DOHH2 (cell line): Measurements from ENCODE around the gene PPFIA2.

Source experiments
- H3F3A ChIP-seq: fragments of 200-600 bp; sonication (generic), shearing (Covaris generic); 2 replicates; pipeline ENCODE4 v1.6.0; 2016; ENCODE audit warnings: antibody characterized with exemption, mild to moderate bottlenecking; ENCODE audit not compliant: control insufficient read depth, insufficient read depth
- H3K27ac ChIP-seq: fragments of 200-600 bp; sonication (generic); 2 replicates; pipeline ENCODE4 v1.5.1; 2014; ENCODE audit warnings: low read depth, mild to moderate bottlenecking, low read length, moderate library complexity
- H3K27me3 ChIP-seq: fragments of 200-600 bp; sonication (generic); 2 replicates; pipeline ENCODE4 v1.6.1; 2014; ENCODE audit warnings: mild to moderate bottlenecking, low read length, mixed read lengths; ENCODE audit not compliant: control insufficient read depth
- H3K36me3 ChIP-seq: fragments of 200-600 bp; sonication (generic); 2 replicates; pipeline ENCODE4 v1.6.1; 2014; ENCODE audit warnings: mild to moderate bottlenecking, low read length, moderate library complexity, mixed read lengths; ENCODE audit not compliant: control insufficient read depth
- H3K4me1 ChIP-seq: fragments of 200-600 bp; sonication (generic); 2 replicates; pipeline ENCODE4 v1.6.1; 2014; ENCODE audit warnings: mild to moderate bottlenecking, low read length, mixed read lengths; ENCODE audit not compliant: control insufficient read depth
- H3K4me2 ChIP-seq: fragments of 200-600 bp; sonication (generic); 2 replicates; pipeline ENCODE4 v1.6.0; 2014; ENCODE audit warnings: mild to moderate bottlenecking, low read length, moderate library complexity
- H3K4me3 ChIP-seq: fragments of 200-600 bp; sonication (generic); 2 replicates; pipeline ENCODE4 v1.5.1; 2014; ENCODE audit warnings: mild to moderate bottlenecking, low read length, mixed read lengths
- H3K79me2 ChIP-seq: fragments of 200-600 bp; sonication (generic); 2 replicates; pipeline ENCODE4 v1.6.1; 2014; ENCODE audit warnings: mild to moderate bottlenecking, low read length, mixed read lengths; ENCODE audit not compliant: control insufficient read depth
- H3K9me2 ChIP-seq: fragments of 200-600 bp; sonication (generic); replicated peaks from 2 replicates; pipeline ENCODE4 v1.6.1; 2014; ENCODE audit warnings: mild to moderate bottlenecking, low read length, mixed read lengths; ENCODE audit not compliant: control insufficient read depth
- H3K9me3 ChIP-seq: fragments of 200-600 bp; sonication (generic); 2 replicates; pipeline ENCODE4 v1.6.1; 2014; ENCODE audit warnings: antibody characterized with exemption, low read length, mixed read lengths; ENCODE audit not compliant: control insufficient read depth, insufficient read depth
- H4K20me1 ChIP-seq: fragments of 200-600 bp; sonication (generic); 2 replicates; pipeline ENCODE4 v1.6.0; 2014; ENCODE audit warnings: low read depth, mild to moderate bottlenecking, antibody characterized with exemption, low read length, moderate library complexity; ENCODE audit not compliant: control insufficient read depth, insufficient read depth
- CTCF ChIP-seq: fragments of 200-600 bp; sonication (generic); IDR thresholded peaks from one replicate; pipeline ENCODE4 v1.5.1; 2014; ENCODE audit warnings: antibody characterized with exemption, mild to moderate bottlenecking, low read depth, low read length; ENCODE audit not compliant: poor library complexity, severe bottlenecking
- EZH2phosphoT487 ChIP-seq: fragments of 200-600 bp; sonication (generic); IDR thresholded peaks from 2 replicates; pipeline ENCODE4 v1.6.1; 2017; ENCODE audit warnings: borderline replicate concordance, mild to moderate bottlenecking, antibody characterized with exemption, low read length, moderate library complexity, mixed read lengths

Gene PPFIA2

GRCh38 chr12:81412940-81413339 lies 346.2 kb downstream of the PPFIA2 start:
- no peaks in the 10 kb centered on the region for H4K20me1 ChIP-seq
- no peaks in the 10 kb centered on the region for H3K36me3 ChIP-seq
- no peak overlapping the region for H3K27ac ChIP-seq
- no peaks in the 10 kb centered on the region for H3K79me2 ChIP-seq
- no peak overlapping the region for H3K4me3 ChIP-seq
- H3K9me3 ChIP-seq, result no peaks in the 10 kb centered on the region
- H3K4me2 ChIP-seq, result no peak overlapping the region
- TF ChIP-seq EZH2phosphoT487 (no peak), CTCF (no peak)
- H3K27me3 ChIP-seq, result no peaks in the 10 kb centered on the region
- no peaks in the 10 kb centered on the region for H3F3A ChIP-seq
- no peaks in the 10 kb centered on the region for H3K9me2 ChIP-seq
- no peaks in the 10 kb centered on the region for H3K4me1 ChIP-seq

GRCh38 chr12:81403348-81403747 lies 355.8 kb downstream of the PPFIA2 start:
- H3K4me2 ChIP-seq, result no peak overlapping the region
- no peaks in the 10 kb centered on the region for H3K27me3 ChIP-seq
- no peaks in the 10 kb centered on the region for H3K4me1 ChIP-seq
- H3K4me3 ChIP-seq, result no peak overlapping the region
- no peaks in the 10 kb centered on the region for H4K20me1 ChIP-seq
- TF ChIP-seq EZH2phosphoT487, result no peak
- TF ChIP-seq CTCF, result no peak
- H3K9me2 ChIP-seq, result no peaks in the 10 kb centered on the region
- no peaks in the 10 kb centered on the region for H3F3A ChIP-seq
- no peak overlapping the region for H3K27ac ChIP-seq
- H3K79me2 ChIP-seq, result no peaks in the 10 kb centered on the region
- no peaks in the 10 kb centered on the region for H3K36me3 ChIP-seq
- H3K9me3 ChIP-seq, result no peaks in the 10 kb centered on the region

GRCh38 chr12:81401241-81401640 lies 357.9 kb downstream of the PPFIA2 start:
- no peaks in the 10 kb centered on the region for H3K9me2 ChIP-seq
- no peak overlapping the region for H3K27ac ChIP-seq
- no peak overlapping the region for H3K4me2 ChIP-seq
- H3K4me1 ChIP-seq, result no peaks in the 10 kb centered on the region
- no peaks in the 10 kb centered on the region for H3K27me3 ChIP-seq
- H3K79me2 ChIP-seq, result no peaks in the 10 kb centered on the region
- no peaks in the 10 kb centered on the region for H3K9me3 ChIP-seq
- no peak overlapping the region for H3K4me3 ChIP-seq
- TF ChIP-seq CTCF (no peak), EZH2phosphoT487 (no peak)
- H4K20me1 ChIP-seq, result no peaks in the 10 kb centered on the region
- H3F3A ChIP-seq, result no peaks in the 10 kb centered on the region
- H3K36me3 ChIP-seq, result no peaks in the 10 kb centered on the region

GRCh38 chr12:81400024-81400423 lies 359.1 kb downstream of the PPFIA2 start:
- Histone ChIP-seq H3K4me2 (no peak overlapping the region), H3K4me3 (no peak overlapping the region), H3K79me2 (no peaks in the 10 kb centered on the region), H3K4me1 (no peaks in the 10 kb centered on the region), H3K36me3 (no peaks in the 10 kb centered on the region), H3K27ac (no peak overlapping the region), H3K27me3 (no peaks in the 10 kb centered on the region), H3K9me2 (no peaks in the 10 kb centered on the region), H4K20me1 (no peaks in the 10 kb centered on the region), H3F3A (no peaks in the 10 kb centered on the region), H3K9me3 (no peaks in the 10 kb centered on the region)
- TF ChIP-seq CTCF, result no peak
- no peak for TF ChIP-seq EZH2phosphoT487
